Measurements from ENCODE around the gene HOXB9. TPM values are rescaled to one million over a fixed set of nuclear protein-coding genes. Genes with fewer than 3 reads are reported as not detected.

Gene HOXB9
- total RNA-seq, 1 experiment from 2014 or later = 1.4 TPM

DNA sequence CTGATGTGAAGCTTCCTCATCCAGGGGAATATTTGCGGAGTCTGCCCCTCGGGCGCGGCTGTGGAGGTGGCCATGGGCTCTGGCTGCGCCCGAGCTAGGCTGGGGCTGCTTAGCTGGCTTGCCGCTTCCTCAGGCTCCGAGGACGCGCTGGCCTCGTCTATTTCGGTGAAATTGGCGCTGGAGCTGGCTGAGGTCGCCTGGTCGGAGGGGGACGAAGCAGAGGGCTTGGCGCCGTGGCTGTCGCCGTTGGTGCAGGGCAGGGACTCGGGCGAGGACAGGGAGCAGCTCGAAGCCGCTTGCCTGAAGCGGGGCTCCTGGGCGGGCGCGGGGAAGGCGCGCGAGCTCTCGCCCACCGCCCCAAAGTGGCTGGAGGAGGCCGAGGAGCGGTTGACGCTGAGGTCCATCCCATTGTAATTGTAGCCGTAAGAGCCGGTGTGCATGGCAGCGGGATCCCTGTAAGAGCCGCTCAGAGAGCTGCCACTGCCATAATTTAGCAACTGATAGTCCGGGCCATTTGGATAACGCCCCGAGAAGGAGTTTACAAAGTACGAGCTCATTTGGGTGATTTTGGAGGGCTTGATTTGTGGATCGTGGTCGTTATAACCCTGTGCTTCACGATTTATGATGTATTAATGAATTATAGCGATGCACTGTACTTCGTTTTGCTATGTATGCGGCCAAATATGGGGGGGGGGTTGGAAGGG is 32.9 kb downstream of the HOXB9 start, which contains the start of gene HOXB5:
Gene HOXB5, minus strand, starts transcription at position 654 of the 704 bp plus-strand sequence. Its CDS starts 97 bp downstream, at position 557.
- TF ChIP-seq, protein P1, sequence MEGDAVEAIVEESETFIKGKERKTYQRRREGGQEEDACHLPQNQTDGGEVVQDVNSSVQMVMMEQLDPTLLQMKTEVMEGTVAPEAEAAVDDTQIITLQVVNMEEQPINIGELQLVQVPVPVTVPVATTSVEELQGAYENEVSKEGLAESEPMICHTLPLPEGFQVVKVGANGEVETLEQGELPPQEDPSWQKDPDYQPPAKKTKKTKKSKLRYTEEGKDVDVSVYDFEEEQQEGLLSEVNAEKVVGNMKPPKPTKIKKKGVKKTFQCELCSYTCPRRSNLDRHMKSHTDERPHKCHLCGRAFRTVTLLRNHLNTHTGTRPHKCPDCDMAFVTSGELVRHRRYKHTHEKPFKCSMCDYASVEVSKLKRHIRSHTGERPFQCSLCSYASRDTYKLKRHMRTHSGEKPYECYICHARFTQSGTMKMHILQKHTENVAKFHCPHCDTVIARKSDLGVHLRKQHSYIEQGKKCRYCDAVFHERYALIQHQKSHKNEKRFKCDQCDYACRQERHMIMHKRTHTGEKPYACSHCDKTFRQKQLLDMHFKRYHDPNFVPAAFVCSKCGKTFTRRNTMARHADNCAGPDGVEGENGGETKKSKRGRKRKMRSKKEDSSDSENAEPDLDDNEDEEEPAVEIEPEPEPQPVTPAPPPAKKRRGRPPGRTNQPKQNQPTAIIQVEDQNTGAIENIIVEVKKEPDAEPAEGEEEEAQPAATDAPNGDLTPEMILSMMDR (IDR thresholded peaks at IDR 0.05; ENCODE audit: unreplicated experiment) = no peak
- CTCF ChIA-PET = interaction anchor here (0.6 to 2.1 kb wide), 19 partner anchors 16 to 757 kb away, joined by 3 to 23 read pairs (median 5); no protein-coding TSS in a partner anchor
- DNase-seq (ENCODE audit: unreplicated experiment) = no peak
- H3K27me3 Mint-ChIP-seq (ENCODE audit: insufficient read depth, unreplicated experiment) = peaks cover 26% of the 10 kb centered on the region
- H3K4me3 Mint-ChIP-seq (ENCODE audit: unreplicated experiment) = peak within 1 kb of the TSS; percentile 65
- BruUV-seq (replicated peaks) = no TSS peak
- H3K4me1 Mint-ChIP-seq (ENCODE audit: insufficient read depth, unreplicated experiment) = no peaks in the 10 kb centered on the region
- H3K27ac Mint-ChIP-seq (ENCODE audit: low read depth, unreplicated experiment) = no peak within 1 kb of the TSS
- POLR2A ChIA-PET = interaction anchor here (0.6 kb wide), 1 partner anchor 442 kb away, joined by 3 read pairs; no protein-coding TSS in a partner anchor
- no peaks in the 10 kb centered on the region for H3K36me3 Mint-ChIP-seq (ENCODE audit: insufficient read depth, unreplicated experiment)
- no peaks in the 10 kb centered on the region for H3K9me3 Mint-ChIP-seq (ENCODE audit: unreplicated experiment)
- intact Hi-C loops (cut with micrococcal nuclease) = no loop called here

DNA sequence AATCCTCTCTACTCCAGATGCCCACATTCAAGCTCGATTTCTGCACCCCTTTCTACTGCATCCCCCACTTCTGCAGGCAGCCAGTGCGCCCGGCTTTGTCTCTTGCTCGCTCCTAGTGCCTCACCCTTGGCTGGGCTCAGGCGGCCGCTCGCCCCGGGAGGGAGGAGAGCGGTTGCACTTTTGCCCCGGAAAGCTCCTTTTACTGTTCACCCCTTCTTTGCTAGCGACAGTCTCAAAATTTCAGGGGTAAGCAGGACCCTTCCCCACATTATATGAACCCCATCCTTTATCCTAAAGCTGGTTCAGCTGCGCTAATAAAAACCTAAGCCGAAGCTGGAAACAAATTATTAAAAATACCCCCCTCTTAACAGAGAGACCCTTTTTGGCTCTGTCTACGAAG is 33.6 kb downstream of the HOXB9 start:
- TF ChIP-seq, protein P1 (IDR thresholded peaks at IDR 0.05; ENCODE audit: unreplicated experiment) = no peak
- ChIA-PET POLR2A (interaction anchor here (0.6 kb wide), 1 partner anchor 441 kb away, joined by 3 read pairs; no protein-coding TSS in a partner anchor), CTCF (interaction anchor here (0.8 to 2.1 kb wide), 12 partner anchors 15 to 438 kb away, joined by 3 to 23 read pairs (median 8); no protein-coding TSS in a partner anchor)
- H3K36me3 Mint-ChIP-seq (ENCODE audit: insufficient read depth, unreplicated experiment) = no peaks in the 10 kb centered on the region
- H3K9me3 Mint-ChIP-seq (ENCODE audit: unreplicated experiment) = no peaks in the 10 kb centered on the region
- H3K27me3 Mint-ChIP-seq (ENCODE audit: insufficient read depth, unreplicated experiment) = peaks cover 25% of the 10 kb centered on the region
- DNase-seq (ENCODE audit: unreplicated experiment) = no peak
- intact Hi-C loops (cut with micrococcal nuclease) = no loop called here
- H3K4me1 Mint-ChIP-seq (ENCODE audit: insufficient read depth, unreplicated experiment) = no peaks in the 10 kb centered on the region
- H3K4me3 Mint-ChIP-seq (ENCODE audit: unreplicated experiment) = no peak overlapping the region
- H3K27ac Mint-ChIP-seq (ENCODE audit: low read depth, unreplicated experiment) = no peak overlapping the region
- no TSS peak for BruUV-seq (replicated peaks)

DNA sequence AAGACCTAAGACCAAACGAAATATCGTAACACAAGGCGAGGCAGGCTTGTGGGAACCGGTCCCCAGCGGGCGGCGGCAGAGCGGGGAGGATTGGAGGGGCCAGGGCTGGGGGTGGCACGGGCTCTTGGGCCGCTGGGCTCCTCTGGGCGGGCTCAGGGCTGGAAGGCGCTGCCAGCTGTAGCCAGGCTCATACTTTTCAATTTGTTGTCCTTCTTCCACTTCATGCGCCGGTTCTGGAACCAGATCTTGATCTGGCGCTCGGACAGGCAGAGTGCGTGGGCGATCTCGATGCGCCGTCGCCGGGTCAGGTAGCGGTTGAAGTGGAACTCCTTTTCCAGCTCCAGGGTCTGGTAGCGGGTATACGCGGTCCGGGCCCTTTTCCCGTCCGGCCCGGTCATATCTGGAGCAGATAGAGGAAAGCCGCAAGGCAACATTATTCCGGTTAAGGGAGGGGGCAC is 34.1 kb downstream of the HOXB9 start:
- Mint-ChIP-seq H3K27ac (ENCODE audit: low read depth, unreplicated experiment) (no peak overlapping the region), H3K4me1 (ENCODE audit: insufficient read depth, unreplicated experiment) (no peaks in the 10 kb centered on the region), H3K4me3 (ENCODE audit: unreplicated experiment) (no peak overlapping the region), H3K9me3 (ENCODE audit: unreplicated experiment) (no peaks in the 10 kb centered on the region), H3K27me3 (ENCODE audit: insufficient read depth, unreplicated experiment) (peaks cover 20% of the 10 kb centered on the region), H3K36me3 (ENCODE audit: insufficient read depth, unreplicated experiment) (no peaks in the 10 kb centered on the region)
- no peak for DNase-seq (ENCODE audit: unreplicated experiment)
- no TSS peak for BruUV-seq (replicated peaks)
- POLR2A ChIA-PET = interaction anchor here (0.7 kb wide), 1 partner anchor 406 kb away, joined by 3 read pairs; no protein-coding TSS in a partner anchor
- TF ChIP-seq, protein P1 (IDR thresholded peaks at IDR 0.05; ENCODE audit: unreplicated experiment) = no peak
- intact Hi-C loops (cut with micrococcal nuclease) = no loop called here
- CTCF ChIA-PET = interaction anchor here (1.4 to 2.1 kb wide), 6 partner anchors 100 to 332 kb away, joined by 6 to 23 read pairs (median 16); no protein-coding TSS in a partner anchor

All from MCF 10A (cell line).